Glomerular endothelial cell (primary cell): Measurements from ENCODE around the gene RAB6A. TPM values are rescaled to one million over a fixed set of nuclear protein-coding genes. Genes with fewer than 3 reads are reported as not detected.
A peak's percentile ranks its signal among the peaks of the same experiment; 100 is the strongest.

Experiments
- DNase-seq: peaks from one replicate; pipeline ENCODE4 v3.0.0-alpha.2; 2011; ENCODE audit warnings: low read depth, low spot score; ENCODE audit errors: extremely low read depth
- total RNA-seq: library from RNA; depleted of rRNA; stranded (reverse); fragments of >200 nt; gene quantifications from 2 replicates; pipeline ENCODE4 v1.2.3, GENCODE V29; 2015

The RAB6A gene
- total RNA-seq, 1 donor from 2014 or later = 235 TPM

DNA sequence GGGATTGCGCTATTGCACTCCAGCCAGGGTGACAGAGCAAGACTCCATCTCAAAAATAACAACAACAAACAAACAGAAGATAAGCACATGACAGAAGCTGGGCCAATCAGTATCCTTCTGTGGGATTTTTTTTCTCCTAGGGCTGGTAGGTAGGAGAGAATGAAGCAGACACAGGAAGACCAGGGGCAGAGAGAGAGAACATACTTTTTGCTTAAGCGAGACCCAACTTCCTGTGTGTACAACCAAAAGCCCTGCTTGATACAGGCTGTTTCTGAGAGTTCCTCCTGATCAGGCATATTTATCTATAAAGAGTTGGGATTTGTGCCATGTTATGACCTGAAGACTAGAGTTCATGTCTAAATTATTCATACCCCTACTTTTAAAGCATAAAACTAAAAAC lies 126.9 kb downstream of the RAB6A start:
- no peak for DNase-seq

- DNase-seq = no peak
These were observed 127.9 kb downstream of the RAB6A start for GRCh38 chr11:73632996-73633395.

DNA sequence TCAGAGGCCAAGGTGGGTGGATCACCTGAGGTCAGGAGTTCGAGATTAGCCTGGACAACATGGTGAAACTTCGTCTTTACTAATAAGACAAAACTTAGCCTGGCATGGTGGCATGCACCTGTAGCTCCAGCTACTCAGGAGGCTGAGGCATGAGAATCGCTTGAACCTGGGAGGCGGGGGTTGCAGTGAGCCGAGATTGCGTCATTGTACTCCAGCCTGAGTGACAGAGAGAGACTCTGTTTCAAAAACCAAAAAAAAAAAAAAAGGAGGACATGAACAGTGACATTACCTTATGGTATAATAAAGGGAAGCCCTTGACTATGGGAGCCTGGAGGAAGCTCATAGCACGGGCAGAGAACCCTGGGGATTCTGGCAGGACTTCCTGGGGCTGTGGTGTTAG lies 131.0 kb downstream of the RAB6A start:
- no peak for DNase-seq

DNA sequence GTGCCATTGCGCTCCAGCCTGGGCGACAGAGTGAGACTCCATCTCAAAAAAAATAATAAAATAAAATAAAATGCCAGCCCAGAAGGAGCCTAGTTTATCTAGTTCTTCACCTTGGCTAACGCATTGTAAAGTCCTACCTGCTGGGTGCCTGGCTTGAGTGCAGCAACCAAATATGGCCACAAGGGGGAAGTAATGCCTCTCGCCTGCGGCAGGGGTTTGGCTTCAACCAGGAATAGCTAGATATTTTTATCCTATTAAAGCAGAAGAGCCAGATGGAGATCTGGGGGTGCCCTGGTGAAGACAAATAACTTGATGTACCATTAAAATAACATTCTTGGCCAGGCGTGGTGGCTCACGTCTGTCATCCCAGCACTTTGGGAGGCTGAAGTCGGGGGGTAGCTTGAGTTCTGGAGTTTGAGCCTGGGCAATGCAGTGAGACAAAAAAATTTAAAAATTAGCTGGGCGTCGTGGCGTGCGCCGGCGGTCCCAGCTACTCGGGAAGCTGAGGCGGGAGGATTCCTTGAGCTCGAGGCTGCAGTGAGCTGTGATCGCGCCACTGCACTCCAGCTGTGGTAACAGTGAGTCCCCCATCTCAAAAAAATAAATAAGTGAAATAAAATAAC lies 135.1 kb downstream of the RAB6A start:
- DNase-seq = peak; percentile 29

Other genes with a start within 250 kb of the RAB6A start
- gene FAM168A, start 163.0 kb downstream of the RAB6A start, total RNA-seq = 16.9 and 20.4 TPM in 2 replicates
- 0.44 and 0.58 TPM in 2 replicates for gene PLEKHB1, start 114.5 kb downstream of the RAB6A start, total RNA-seq
- 31.7 and 45.2 TPM in 2 replicates for gene MRPL48, start 26.8 kb upstream of the RAB6A start, total RNA-seq
- gene COA4, start 115.8 kb upstream of the RAB6A start, total RNA-seq = 63.8 and 80.3 TPM in 2 replicates
- 14.8 and 16.7 TPM in 2 replicates for gene PAAF1, start 115.9 kb upstream of the RAB6A start, total RNA-seq
- gene DNAJB13, start 190.0 kb upstream of the RAB6A start, total RNA-seq = not detected in 2 replicates
- gene UCP2, start 221.8 kb upstream of the RAB6A start, total RNA-seq = 15.3 and 23.7 TPM in 2 replicates
- gene UCP3, start 248.0 kb upstream of the RAB6A start, total RNA-seq = 0.10 and 1.4 TPM in 2 replicates